ENCODE measurements around the gene MSMO1. TPM values are rescaled to one million over a fixed set of nuclear protein-coding genes. Genes with fewer than 3 reads are reported as not detected.

Gene MSMO1
- polyA plus RNA-seq, 1 donor from 2014 or later = 242 TPM

GRCh38 chr4:165293927-165294649, 33.4 kb upstream of the MSMO1 start:
- Histone ChIP-seq H2AFZ (ENCODE audit: low read depth, low read length) (no peak overlapping the region), H3K4me2 (ENCODE audit: low read length) (no peak overlapping the region), H3K4me3 (ENCODE audit: low read length) (no peak overlapping the region), H3K9ac (ENCODE audit: low read length) (no peak overlapping the region), H3K27me3 (ENCODE audit: insufficient read depth, low read depth, low read length) (no peaks in the 10 kb centered on the region), H4K20me1 (ENCODE audit: insufficient read depth) (no peaks in the 10 kb centered on the region), H3K27ac (ENCODE audit: low read length) (no peak overlapping the region), H3K79me2 (replicated peaks; ENCODE audit: insufficient read depth, low read length) (no peaks in the 10 kb centered on the region), H3K9me2 (ENCODE audit: insufficient read depth, low read length) (no peaks in the 10 kb centered on the region), H3K9me3 (ENCODE audit: low read length) (no peaks in the 10 kb centered on the region), H3K36me3 (ENCODE audit: insufficient read depth, low read length) (no peaks in the 10 kb centered on the region), H3F3A (ENCODE audit: insufficient read depth, low read length, poor library complexity, severe bottlenecking) (no peaks in the 10 kb centered on the region)
- TF ChIP-seq TAF1 (IDR thresholded peaks at IDR 0.05; ENCODE audit: low read depth) (no peak), RAD21 (conservative IDR thresholded peaks at IDR 0.05) (no peak), CTCF (IDR thresholded peaks at IDR 0.05; ENCODE audit: poor library complexity, severe bottlenecking) (no peak), MXI1 (conservative IDR thresholded peaks at IDR 0.05; ENCODE audit: poor library complexity, severe bottlenecking) (no peak), EP300 (conservative IDR thresholded peaks at IDR 0.05; ENCODE audit: poor library complexity, severe bottlenecking) (no peak), REST (IDR thresholded peaks at IDR 0.05; ENCODE audit: borderline replicate concordance) (no peak), POLR2AphosphoS5 (IDR thresholded peaks at IDR 0.05) (no peak), EZH2 (IDR thresholded peaks at IDR 0.05; ENCODE audit: borderline replicate concordance, insufficient read depth, low read length, poor library complexity, severe bottlenecking) (no peak), SMC3 (conservative IDR thresholded peaks at IDR 0.05; ENCODE audit: poor library complexity) (no peak)

- Histone ChIP-seq H2AFZ (ENCODE audit: low read depth, low read length) (no peak overlapping the region), H3K27me3 (ENCODE audit: insufficient read depth, low read depth, low read length) (no peaks in the 10 kb centered on the region), H3K9me2 (ENCODE audit: insufficient read depth, low read length) (no peaks in the 10 kb centered on the region), H3K27ac (ENCODE audit: low read length) (no peak overlapping the region), H3F3A (ENCODE audit: insufficient read depth, low read length, poor library complexity, severe bottlenecking) (no peaks in the 10 kb centered on the region), H3K36me3 (ENCODE audit: insufficient read depth, low read length) (no peaks in the 10 kb centered on the region), H3K9ac (ENCODE audit: low read length) (no peak overlapping the region), H3K4me3 (ENCODE audit: low read length) (no peak overlapping the region), H3K79me2 (replicated peaks; ENCODE audit: insufficient read depth, low read length) (no peaks in the 10 kb centered on the region), H3K9me3 (ENCODE audit: low read length) (no peaks in the 10 kb centered on the region), H4K20me1 (ENCODE audit: insufficient read depth) (no peaks in the 10 kb centered on the region), H3K4me2 (ENCODE audit: low read length) (no peak overlapping the region)
- no peak for TF ChIP-seq REST (IDR thresholded peaks at IDR 0.05; ENCODE audit: borderline replicate concordance)
- TF ChIP-seq EP300 (conservative IDR thresholded peaks at IDR 0.05; ENCODE audit: poor library complexity, severe bottlenecking) = no peak
Observed at GRCh38 chr4:165294907-165295306, 32.6 kb upstream of the MSMO1 start.

All from neural cell (in vitro differentiated cells).